ENCODE measurements around the gene ERP44.
"Not testable (repeated sequence)": the region's sequence is repeated elsewhere in the genome, so short reads cannot be mapped to it uniquely, and the experiment has no call there.

Gene ERP44

DNA sequence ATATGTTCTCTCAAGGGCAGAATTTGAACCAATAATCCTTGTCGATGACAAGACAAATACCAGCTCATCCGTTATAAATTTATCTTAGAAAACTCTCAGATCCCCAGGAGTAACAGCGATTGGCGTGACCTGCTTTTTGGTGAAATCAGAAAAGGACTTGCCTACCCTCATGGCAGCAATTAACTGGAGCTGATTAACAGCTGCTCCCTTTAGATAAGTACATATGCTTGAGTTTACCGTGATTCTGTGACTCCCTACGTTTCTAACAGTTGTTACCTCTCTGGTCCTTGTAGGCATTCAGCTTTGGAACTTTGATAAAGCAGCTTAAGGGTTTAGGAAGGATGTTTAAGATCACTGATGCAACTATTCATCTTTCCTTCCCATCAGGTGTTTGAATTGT is 2.8 kb upstream of the ERP44 start:
- DNase-seq (ENCODE audit: extremely low read depth in 1 of 2, low read depth in 1 of 2) = no peak

DNA sequence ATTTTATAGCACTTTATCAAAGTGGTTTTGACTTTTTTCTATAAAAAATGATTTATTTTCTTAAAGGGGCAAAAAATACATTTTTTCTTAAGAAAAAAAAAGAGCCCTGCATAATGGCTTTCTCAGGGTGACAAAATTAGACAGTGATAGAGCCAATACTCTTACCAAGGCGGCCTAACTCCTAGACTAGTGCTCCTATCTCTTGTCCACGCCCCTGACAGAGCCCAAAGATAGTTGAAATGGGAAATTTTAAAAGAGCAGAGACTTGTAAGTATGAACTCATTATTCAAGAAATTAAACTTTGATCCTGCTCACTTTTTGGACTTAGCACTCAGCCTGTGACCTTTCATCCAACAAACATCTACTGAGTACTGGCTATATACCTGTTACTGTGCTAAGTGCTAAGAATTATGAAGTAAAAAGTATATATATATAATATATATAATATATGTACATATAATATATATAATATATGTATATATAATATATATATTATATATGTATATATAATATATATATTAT is 1.4 kb upstream of the ERP44 start:
- no peak for DNase-seq (ENCODE audit: extremely low read depth in 1 of 2, low read depth in 1 of 2)

DNA sequence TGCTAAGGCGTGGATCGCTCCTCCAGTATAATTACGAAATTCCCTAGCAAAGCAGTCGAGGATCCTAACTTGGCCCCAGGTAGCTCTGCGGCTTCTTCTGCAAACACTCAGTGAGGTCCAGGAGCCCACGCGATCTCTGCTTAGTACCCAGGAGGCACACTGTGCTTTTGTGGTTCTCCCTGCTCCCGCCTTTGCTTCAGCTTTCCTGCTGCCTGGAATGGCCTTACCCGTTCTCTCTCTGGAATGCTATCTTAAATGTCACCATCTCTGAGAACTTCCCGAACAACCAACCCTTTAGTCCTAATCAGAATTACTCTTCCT is 882 bp upstream of the ERP44 start:
- DNase-seq (ENCODE audit: extremely low read depth in 1 of 2, low read depth in 1 of 2) = no peak

DNA sequence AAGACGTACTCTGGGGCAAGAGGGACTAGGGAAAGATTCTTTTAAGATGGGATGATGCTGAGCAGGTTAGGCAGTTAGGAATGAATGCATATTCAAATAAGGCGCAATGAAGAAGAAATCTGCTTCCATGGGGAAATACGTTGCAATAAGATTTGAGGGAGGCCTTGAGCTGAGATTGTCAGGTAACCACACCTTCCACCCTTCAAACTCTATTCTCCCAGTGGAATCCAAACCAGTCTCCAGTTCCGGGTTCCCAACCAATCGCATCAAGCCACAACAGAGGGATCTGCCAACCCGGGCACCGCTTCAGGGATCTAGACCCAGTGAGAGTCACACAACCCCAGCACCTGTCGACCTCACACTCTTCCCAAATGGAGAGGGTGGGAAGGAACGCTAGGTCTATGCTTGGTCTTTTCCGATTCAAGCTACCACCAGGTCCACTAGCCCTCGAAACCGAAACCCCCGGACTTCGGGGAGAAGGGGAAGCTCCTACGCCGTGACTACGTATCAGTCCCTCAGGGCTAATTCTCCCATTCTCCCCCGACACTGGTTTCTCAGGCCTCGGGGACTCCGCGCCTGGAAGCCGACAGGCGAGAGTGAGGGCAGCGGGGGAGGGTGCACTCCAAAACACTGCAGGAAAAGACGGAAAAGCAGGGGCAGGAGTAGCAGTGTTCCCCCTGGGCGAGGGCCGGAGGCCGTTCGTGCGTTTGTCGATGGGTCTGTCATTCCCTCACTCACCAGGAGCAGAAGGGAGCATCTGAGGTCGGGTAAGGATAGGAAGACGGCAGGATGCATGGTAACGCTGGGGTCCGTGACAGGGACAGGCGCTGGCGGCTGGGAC is 534 bp downstream of the ERP44 start:
- no peak for DNase-seq (ENCODE audit: extremely low read depth in 1 of 2, low read depth in 1 of 2)

DNA sequence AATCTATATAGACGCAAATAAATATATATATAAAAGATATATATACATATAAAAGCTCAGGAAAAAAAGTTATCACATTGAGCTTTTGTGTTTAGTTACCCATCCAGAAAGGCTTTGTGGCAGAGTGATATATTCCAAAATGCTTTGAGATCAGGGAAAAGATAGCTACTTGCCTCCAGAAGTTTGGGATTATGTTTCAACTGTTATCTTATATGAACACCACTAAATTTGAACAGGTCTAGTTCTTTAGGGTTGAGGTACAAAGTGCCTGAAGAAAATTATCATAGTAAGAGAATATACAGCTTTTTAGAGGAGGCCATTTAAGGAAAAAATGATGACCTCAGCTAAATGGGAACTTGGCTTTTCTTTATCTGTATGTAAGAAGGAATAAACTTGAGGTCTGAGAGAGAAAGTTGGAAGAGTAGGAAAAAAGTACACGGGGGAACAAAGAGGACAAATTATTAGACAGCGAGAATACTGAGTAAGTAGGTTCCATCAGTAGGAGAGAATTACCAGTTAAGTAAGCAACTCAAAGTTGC is 2.4 kb downstream of the ERP44 start:
- DNase-seq (ENCODE audit: extremely low read depth in 1 of 2, low read depth in 1 of 2) = no peak

DNA sequence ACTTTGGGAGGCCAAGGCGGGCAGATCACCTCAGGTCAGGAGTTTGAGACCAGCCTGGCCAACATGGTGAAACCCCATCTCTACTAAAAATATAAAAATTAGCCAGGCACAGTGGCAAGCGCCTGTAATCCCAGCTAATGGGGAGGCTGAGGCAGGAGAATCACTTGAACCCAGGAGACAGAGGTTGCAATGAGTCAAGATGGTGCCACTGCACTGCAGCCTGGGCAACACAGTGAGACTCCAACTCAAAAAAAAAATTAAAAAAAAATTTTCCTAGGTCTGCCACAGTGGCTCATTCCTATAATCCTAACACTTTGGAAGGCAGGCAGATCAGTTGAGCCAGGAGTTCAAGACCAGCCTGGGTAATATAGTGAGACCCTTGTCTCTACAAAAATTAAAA is 4.4 kb downstream of the ERP44 start:
- DNase-seq (ENCODE audit: extremely low read depth in 1 of 2, low read depth in 1 of 2) = not testable (repeated sequence)

DNA sequence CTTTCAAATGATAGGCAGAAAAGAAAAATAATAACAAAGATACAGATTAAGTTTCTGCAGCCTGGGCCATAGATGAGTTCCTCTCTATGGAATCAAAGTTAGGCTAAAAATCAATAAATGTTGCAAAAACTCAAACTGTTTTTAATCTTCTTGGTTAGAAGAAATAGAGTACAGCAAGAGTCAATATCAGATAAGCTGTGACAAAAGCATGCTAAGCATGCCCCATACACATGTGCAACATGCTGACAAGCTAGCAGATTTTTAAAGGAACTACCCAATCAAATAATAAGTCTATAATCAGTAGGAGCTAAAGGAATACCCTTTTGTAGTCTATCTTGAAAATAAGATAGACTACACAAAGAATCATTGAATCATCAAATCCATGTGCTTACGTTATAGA is 6.7 kb downstream of the ERP44 start:
- no peak for DNase-seq (ENCODE audit: extremely low read depth in 1 of 2, low read depth in 1 of 2)

DNA sequence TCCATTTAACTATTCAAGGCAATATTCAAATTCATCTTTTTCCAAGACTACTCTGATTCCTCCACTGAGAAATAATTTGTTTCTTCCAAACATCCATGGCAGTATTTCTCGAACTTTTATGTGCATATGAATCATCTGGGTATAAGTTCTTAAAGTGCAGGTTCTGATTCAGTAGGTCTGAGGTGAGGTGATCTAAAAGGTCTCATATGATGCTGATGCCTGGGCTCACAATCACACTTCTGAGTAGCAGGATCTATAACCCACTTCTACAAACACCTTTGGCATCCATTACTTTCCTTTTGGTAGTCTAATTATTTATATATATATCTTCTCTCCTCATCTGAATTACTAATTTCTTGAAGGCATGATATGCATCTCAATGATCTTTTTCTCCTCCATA is 7.2 kb downstream of the ERP44 start:
- DNase-seq (ENCODE audit: extremely low read depth in 1 of 2, low read depth in 1 of 2) = no peak

DNA sequence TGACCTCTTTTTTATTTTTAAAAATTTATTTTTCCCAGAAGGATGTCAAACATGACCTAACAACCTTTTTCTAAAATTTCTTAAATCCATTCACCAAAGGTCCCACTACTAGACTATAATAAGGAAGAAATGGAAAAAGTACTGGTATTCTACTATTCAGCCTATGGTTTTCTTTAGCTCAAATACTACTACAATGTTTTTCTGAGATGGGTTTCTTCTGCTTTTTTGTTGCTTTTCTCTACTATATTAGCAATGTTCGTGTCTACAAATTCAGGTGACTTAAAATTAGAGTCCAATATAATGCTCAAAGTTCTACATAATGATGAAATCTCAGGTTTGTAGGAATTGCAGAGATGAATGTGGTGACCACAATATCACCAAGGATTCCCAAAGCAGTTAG is 7.9 kb downstream of the ERP44 start:
- no peak for DNase-seq (ENCODE audit: extremely low read depth in 1 of 2, low read depth in 1 of 2)

DNA sequence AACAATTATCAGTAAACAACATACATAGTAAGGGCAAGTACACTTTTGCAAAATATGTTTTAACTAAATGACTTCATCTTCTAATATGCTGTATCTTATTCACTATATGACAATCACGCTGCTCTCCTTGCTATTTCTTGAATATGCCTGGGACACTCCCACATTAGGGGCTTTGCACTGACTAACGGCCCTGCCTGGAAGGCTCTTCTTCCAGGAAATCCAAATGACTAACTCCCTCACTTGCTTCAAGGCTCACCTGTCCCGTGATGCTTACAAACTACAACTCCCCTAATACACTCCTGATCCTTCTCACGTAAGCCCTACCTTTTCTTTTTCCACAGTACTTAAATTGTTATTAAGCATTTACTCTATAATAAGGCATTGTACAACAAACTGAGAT is 10.6 kb downstream of the ERP44 start:
- no peak for DNase-seq (ENCODE audit: extremely low read depth in 1 of 2, low read depth in 1 of 2)

DNA sequence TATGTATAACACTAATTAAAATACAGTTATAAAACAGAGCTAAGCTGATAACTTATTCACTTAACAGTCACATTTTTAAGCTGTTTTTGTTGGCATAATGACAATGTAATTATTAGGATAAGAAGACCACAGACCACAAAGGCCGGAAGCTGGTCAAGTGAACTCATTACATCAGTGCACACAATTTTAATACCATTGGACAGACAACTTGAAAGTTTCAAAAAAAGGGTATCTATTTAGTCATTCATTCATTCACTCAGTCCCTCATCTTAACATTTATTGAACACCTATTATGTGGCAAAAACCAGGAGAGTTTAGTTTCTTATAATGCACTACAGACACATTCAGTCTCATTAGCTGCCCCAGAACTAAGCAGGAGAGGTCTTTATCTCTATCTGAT is 11.6 kb downstream of the ERP44 start:
- no peak for DNase-seq (ENCODE audit: extremely low read depth in 1 of 2, low read depth in 1 of 2)

DNA sequence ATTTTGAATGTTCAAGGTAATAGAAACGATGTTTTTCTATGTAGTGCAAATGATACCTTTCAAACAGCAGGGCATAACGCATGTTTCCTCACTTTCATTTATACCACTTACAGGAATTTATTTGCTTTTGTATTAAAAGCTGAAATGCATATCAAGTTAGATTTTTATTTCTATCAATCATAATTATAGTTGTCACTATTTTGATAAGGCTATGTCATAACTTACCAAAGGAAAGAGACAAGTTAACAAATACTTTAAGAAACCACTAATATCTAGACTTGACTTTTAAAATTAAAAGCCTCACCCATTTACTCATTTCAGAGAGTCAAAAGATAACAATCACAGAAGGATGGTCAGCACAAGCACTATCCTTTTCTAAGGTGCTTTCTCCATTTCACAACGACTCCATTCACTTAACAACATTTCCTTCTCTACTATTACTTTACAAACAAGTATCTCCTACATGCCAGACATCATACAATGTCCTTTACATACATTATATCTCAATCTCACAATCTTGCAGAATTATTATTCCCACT is 12.6 kb downstream of the ERP44 start:
- no peak for DNase-seq (ENCODE audit: extremely low read depth in 1 of 2, low read depth in 1 of 2)

DNA sequence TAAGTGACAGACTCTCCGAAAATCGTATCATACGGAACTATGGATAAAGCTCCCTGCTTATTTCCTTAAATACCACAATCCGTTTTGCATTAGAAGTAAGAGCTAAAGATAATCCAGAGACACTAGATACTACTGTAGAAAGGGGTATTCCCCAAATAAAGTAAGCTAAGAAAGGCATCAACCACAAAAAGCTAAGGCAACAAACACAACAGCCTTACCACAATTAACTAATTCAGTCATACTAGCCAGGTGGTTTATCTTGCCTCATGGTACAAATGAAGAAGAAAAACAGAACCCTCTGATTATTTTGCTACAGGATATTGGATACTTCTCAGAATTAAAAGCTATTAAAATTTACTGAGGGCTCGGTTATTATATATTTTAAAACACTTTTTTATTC is 14.1 kb downstream of the ERP44 start:
- no peak for DNase-seq (ENCODE audit: extremely low read depth in 1 of 2, low read depth in 1 of 2)

DNA sequence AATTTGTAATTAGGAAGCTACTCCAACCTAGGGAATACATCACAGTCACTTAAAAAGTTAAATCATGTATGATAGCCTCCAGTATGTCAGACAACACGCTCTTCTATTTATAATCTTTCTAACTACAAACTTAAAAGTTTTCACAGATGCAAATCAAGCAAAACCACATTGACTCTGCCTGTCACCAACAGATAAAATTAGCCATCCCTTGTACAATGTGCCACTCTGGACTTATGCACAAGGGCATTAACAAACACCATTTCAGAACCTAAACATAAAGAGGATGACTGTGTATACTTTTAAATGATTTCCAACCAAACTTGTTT is 14.7 kb downstream of the ERP44 start:
- no peak for DNase-seq (ENCODE audit: extremely low read depth in 1 of 2, low read depth in 1 of 2)

DNA sequence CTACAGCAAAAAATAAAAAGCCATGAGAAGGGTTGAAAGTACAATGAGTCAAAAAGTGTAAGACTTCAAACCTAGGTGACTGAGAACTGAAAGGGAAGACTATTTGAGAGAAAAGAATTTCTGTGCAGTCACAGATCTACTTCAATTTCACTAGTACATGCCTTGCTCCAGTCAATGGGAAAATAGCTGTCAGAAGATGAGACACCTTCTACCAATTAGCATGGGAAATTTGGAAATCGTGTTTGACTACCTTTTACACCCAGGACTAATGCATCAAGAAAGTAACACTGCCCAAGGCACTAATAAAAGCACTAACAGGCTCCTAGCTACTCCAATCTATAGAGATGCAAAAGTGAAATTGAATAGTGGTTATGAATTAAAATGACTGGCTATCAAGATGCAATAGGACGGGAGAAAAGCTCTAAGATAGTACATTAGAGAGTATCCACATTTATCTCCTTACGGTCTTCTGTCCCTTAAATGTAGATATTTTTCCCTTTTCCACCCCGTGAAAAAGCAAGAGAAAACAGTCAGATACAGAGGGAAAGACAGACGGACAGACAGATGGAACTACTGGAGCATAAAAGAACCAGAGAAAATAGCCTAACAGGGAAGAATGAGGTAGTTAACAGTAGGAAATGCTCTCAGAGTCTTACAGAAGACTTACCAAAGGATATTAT is 15.2 kb downstream of the ERP44 start:
- no peak for DNase-seq (ENCODE audit: extremely low read depth in 1 of 2, low read depth in 1 of 2)

DNA sequence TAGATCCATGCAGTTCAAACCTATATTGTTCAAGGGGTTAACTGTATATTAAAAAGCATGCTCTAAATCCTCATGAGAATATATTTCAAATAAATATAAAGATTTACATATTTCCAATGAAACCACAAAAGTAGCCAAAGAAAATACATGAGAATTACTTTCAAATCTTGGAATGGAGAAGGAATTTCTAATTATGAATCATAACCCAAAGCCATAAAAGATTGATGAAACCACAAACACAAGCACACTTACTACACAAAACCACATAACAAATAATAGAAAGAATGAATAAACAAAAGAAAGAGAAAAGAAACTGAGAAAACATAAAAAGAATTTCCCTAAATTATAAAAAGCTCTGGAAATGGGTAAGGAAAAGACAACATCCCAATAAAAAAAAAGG is 16.0 kb downstream of the ERP44 start:
- no peak for DNase-seq (ENCODE audit: extremely low read depth in 1 of 2, low read depth in 1 of 2)

DNA sequence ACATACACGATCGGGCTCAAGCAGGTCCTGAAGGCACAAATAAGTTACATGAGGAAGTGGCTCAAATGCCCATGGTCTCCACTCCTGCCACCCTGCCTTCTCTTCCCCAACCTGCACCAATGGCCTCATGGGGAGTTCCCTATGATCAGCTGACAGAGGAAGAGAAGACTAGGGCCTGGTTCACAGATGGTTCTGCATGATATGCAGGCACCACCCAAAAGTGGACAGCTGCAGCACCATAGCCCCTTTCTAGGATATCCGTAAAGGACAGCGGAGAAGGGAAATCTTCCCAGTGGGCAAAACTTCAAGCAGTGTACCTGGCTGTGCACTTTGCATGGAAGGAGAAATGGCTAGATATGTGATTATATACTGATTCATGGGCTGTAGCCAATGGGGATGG is 22.5 kb downstream of the ERP44 start:
- not testable (repeated sequence) for DNase-seq (ENCODE audit: extremely low read depth in 1 of 2, low read depth in 1 of 2)

DNA sequence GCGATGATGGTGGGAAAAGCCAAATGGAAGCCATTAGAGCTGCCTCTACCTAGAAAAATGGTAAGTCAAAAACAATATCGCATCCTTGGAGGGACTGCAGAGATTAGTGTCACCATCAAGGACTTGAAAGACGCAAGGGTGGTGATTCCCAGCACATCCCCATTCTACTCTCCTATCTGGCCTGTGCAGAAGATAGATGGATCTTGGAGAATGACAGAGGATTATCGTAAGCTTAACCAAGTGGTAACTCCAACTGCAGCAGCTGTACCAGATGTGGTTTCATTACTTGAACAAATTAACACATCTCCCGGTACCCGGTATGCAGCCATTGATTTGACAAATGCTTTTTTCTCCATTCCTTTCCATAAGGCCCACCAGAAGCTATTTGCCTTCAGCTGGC is 23.8 kb downstream of the ERP44 start:
- no peak for DNase-seq (ENCODE audit: extremely low read depth in 1 of 2, low read depth in 1 of 2)

DNA sequence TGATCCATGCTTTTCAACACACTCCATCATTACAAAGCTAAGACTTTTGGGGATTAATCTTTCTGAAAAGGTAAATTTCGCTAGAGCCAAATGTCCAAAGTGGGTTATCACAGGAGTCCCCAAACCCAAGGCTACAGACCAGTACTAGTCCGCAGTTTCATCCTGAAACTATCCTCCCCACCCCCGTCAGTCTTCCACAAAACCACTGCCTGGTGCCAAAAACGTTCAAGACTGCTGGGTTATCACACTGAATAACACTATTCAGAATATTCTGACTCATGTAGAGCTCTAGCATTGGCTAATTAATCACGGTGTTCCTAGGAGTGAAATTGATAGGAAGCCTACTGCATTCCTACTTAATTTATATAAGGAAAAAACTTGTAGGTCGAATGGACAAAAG is 24.7 kb downstream of the ERP44 start:
- no peak for DNase-seq (ENCODE audit: extremely low read depth in 1 of 2, low read depth in 1 of 2)

DNA sequence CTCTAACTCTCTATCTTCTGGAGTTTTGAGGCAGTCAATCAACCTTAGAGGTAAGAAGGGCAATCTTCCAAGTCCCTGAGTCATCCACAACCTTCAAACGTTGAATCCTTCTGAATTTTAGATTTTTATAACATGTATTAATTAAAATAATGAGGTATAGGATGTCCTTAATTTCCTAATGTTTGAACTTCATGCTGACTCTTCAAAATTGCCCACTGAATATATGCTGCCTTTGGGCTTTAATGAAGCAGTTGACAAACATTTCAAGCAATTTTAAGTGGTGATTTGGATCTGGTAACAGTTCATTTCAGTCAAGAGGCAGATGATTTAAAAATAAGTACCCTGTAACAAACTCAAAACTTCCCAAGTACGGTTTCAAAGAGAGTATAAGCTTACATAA is 26.0 kb downstream of the ERP44 start:
- DNase-seq (ENCODE audit: extremely low read depth in 1 of 2, low read depth in 1 of 2) = no peak

DNA sequence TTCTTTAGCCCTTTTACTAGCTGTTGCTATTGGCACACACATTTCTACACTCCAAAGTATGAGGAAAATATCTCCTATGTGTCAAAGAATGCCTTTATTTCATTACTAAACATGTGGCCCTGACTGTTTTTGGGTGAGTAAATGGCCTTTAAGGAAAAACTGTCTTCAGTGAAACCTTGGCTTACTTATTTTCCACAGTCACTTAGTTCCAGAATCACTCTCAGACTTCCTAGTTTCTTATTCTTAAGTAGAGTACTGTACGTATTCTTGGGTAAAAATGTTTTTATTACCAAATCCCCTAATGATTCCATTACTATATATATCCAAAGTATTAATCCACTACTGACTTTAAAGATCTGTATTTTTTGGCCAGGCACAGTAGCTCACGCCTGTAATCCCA is 27.5 kb downstream of the ERP44 start:
- DNase-seq (ENCODE audit: extremely low read depth in 1 of 2, low read depth in 1 of 2) = no peak

Data from activated CD8-positive, alpha-beta memory T cell treated with anti-CD3 and anti-CD28 coated beads for 1 hour (primary cell).